Measurements from ENCODE around the gene MOAP1.

GRCh38 chr14:93212432-93212831 lies 27.7 kb upstream of the MOAP1 start:
- TF ChIP-seq POLR2A (IDR thresholded peaks at IDR 0.05; ENCODE audit: low read length) (no peak), GATA1 (IDR thresholded peaks at IDR 0.05; ENCODE audit: low read depth, low read length) (no peak)
